Astrocyte (in vitro differentiated cells and primary cell): ENCODE results near the gene FRA10AC1.

Experiments
- EZH2 ChIP-seq: IDR thresholded peaks from 2 replicates; pipeline ENCODE4 v1.6.1; 2012; ENCODE audit warnings: mild to moderate bottlenecking, low read length, inconsistent platforms; ENCODE audit not compliant: insufficient read depth
- TF ChIP-seq, protein P1 (sequence below): IDR thresholded peaks from 2 replicates; pipeline ENCODE4 v1.5.1; 2011; ENCODE audit warnings: low read depth, mild to moderate bottlenecking, inconsistent platforms, low read length, moderate library complexity; ENCODE audit not compliant: insufficient read depth

- TF ChIP-seq, protein P1, sequence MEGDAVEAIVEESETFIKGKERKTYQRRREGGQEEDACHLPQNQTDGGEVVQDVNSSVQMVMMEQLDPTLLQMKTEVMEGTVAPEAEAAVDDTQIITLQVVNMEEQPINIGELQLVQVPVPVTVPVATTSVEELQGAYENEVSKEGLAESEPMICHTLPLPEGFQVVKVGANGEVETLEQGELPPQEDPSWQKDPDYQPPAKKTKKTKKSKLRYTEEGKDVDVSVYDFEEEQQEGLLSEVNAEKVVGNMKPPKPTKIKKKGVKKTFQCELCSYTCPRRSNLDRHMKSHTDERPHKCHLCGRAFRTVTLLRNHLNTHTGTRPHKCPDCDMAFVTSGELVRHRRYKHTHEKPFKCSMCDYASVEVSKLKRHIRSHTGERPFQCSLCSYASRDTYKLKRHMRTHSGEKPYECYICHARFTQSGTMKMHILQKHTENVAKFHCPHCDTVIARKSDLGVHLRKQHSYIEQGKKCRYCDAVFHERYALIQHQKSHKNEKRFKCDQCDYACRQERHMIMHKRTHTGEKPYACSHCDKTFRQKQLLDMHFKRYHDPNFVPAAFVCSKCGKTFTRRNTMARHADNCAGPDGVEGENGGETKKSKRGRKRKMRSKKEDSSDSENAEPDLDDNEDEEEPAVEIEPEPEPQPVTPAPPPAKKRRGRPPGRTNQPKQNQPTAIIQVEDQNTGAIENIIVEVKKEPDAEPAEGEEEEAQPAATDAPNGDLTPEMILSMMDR, result no peak
- no peak for TF ChIP-seq EZH2
Measured at GRCh38 chr10:93723153-93723552, 20.8 kb upstream of the FRA10AC1 start.
